HG02571 (cell line): ENCODE measurements around the gene SCD.
"Not testable (repeated sequence)": the region's sequence is repeated elsewhere in the genome, so short reads cannot be mapped to it uniquely, and the experiment has no call there.

Experiments used
- ATAC-seq: cut with Tn5 transposase; IDR thresholded peaks from one replicate; pipeline ENCODE4 v1.9.1; 2021; ENCODE audit warnings: mild to moderate bottlenecking, moderate library complexity; ENCODE audit not compliant: unreplicated experiment

Gene SCD

DNA sequence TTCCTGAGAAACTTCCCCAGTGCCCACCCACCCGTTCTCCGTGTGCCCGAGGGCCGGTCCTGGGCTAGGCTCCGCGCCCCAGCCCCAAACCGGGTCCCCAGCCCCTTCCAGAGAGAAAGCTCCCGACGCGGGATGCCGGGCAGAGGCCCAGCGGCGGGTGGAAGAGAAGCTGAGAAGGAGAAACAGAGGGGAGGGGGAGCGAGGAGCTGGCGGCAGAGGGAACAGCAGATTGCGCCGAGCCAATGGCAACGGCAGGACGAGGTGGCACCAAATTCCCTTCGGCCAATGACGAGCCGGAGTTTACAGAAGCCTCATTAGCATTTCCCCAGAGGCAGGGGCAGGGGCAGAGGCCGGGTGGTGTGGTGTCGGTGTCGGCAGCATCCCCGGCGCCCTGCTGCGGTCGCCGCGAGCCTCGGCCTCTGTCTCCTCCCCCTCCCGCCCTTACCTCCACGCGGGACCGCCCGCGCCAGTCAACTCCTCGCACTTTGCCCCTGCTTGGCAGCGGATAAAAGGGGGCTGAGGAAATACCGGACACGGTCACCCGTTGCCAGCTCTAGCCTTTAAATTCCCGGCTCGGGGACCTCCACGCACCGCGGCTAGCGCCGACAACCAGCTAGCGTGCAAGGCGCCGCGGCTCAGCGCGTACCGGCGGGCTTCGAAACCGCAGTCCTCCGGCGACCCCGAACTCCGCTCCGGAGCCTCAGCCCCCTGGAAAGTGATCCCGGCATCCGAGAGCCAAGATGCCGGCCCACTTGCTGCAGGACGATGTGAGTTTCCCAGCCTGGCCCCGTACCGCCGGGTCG lies at the start of gene SCD:
Gene SCD, plus strand, starts transcription at position 469 of the 803 bp plus-strand sequence. Its CDS starts 272 bp downstream, at position 741.
- ATAC-seq: peak; percentile 92

DNA sequence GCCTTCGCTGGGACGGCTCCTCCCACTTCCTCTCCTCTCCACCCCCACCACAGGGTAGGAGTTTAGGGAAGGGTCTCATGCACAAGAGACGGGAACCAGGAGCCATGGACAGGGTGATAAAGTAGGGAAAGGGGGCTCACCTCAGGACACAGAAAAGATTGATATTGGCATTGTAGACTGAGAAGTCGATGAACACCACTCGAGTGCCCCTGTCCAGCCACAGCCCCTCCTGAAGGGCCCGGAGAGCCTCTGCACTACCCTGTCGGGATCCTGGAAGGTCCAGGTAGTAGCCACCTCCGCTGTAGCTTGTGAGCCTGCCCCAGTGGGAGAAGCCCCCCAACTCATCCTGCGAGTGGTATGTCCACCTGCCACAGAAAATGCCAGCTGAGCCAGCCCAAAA lies 49.8 kb upstream of the SCD start:
- no peak for ATAC-seq

GRCh38 chr10:100301123-100301522 lies 45.9 kb upstream of the SCD start:
- not testable (repeated sequence) for ATAC-seq

DNA sequence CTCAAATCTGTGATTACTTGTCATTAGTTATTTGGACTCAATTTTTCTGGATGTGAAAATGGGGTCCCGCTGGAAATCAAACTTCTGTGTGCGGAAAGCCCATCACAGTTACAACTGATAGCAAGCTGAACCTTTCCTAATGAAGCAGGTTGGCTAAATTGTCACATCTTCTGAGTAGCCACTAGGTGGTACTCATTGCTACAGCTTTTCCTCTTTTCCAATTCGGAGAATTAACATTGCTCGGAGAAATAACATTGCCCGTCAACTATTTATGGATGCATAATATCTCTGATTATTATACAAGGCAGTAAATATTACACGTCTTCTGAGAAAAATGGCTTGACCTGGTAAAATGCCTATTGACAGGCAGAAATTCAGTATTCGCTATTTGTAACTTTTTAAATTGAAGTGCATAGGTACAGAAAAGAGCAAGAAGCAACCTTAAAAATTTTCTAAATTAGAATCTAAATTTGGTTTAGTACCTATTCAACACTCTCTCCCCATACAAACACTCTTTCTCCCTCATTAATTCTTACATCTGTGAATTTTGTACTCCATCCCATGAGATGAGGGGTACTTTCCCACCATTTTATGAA lies 43.2 kb upstream of the SCD start:
- no peak for ATAC-seq

- ATAC-seq: no peak
Measured at GRCh38 chr10:100304414-100304813, 42.6 kb upstream of the SCD start.

DNA sequence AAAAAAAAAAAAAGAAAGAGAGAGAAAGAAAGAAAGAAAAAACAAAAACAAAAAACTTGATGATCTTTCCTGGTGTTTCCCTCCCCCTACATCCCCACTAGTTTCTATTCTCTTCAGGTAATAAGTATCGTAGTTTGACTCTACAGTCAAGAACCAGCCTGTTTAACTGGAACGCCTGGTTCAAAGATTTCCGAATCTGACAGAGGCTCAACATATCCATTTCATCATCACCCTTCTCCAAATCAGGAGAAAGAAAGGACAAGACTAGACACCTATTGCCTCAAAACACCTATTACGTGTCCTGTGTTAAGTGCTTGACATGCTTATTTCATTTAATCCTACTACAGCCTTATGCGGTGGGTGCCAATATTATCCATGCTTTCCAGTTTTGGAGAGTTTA lies 40.2 kb upstream of the SCD start:
- ATAC-seq: no peak

DNA sequence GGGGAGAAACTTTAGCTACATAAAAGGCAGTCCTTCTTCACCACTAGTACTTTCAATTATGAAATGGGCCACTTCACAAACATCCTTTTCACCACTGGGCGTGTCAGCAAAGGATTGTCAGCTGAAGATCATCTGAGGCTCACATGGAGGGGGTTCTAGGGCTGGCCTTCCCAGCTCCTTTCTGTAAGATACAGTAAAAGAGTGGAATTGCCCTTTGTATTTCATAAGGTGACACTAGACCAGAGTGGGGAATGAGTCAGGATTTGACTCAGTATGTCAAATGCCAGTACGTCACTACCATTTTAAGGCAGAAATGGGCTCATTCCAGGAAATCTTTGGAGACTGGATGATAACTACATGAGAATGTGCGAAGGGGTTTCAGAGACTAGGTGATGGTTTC lies 39.3 kb upstream of the SCD start:
- no peak for ATAC-seq

GRCh38 chr10:100311298-100311697 lies 35.7 kb upstream of the SCD start:
- ATAC-seq: no peak

DNA sequence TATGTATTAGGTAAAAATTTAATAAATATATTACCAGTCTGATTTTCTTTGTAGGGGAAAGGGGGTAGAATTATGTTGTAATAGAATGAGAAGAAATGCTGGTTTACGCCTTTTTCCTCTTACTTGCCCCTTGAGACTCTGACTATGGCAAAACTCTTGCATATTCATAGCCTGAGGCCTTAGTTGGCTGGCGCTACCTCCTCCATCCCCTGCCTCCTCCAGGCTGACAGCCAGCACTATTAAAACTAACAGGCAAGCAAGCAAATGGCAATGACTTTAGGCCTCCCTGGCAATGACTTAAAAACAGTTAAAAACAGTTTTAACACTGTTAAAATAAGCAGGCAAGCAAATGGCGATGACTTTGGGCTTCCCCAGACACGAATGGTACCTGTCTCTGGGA lies 31.4 kb upstream of the SCD start:
- ATAC-seq: no peak

DNA sequence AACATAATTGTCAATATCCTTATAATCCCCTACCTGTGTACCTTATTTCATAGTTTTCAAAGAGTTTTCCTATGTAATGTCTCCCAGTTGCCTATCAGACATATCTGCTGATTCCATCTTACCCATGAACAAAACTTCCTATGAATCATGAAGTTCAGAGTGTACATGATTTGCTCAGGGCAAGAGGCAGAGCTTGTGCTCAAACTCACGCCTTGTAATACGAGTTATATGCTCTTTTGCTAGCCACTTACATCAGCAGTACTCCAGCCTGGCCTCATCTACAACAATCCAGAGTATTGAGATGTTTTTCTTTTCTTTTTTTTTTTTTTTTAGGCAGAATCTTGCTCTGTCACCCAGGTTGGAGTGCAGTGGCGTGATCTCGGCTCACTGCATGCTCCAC lies 28.8 kb upstream of the SCD start:
- ATAC-seq: no peak

DNA sequence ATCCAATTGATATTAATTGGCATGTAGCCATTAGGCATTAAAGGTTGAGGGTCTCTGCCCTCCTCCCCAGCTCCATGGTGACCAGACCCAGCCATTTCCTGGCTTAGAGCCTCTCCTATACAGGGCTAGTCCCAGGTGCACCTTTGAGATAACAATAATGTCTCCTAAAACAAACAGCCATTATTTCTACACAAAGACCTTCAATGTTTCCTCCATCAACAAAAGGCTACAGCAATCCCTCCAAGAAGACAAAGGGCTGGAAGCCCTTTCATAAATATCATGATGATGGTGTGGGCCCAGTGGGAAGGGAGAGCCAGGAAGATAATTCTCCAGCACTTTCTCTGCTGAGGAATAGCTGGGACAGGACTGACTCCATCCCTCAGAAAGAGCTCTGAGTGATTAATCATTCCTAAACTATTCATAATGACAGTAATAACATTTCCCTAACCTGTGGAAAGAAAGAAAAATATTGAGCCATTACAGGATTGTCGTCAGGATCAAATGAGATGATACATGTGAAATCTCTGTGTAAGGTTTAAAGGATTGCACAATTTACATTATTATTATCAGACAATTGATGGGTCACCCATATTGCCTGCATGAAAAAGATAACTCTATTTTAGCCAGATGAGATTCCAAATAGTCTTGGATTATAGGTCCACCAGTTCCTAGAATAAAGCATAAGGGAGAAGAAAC lies 27.2 kb upstream of the SCD start:
- no peak for ATAC-seq

GRCh38 chr10:100325158-100325557 lies 21.9 kb upstream of the SCD start:
- ATAC-seq: no peak

GRCh38 chr10:100327007-100327717 lies 19.9 kb upstream of the SCD start:
- peak; percentile 96 for ATAC-seq

DNA sequence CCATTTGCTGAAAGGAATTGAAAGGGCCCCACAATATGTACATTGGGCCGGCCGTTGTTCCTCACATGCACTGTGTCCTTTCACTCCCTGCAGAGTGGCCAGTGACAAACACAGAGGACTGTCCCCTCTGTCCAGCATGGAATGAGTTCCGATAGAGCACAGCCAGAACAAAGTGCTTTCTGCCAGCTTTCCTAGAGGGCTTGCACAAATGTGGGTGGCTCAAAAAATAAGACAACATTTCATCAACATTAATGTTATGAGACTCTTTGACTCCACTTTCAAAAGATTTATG lies 19.4 kb upstream of the SCD start:
- ATAC-seq: no peak

- no peak for ATAC-seq
Measured at GRCh38 chr10:100328198-100328597, 18.8 kb upstream of the SCD start.

DNA sequence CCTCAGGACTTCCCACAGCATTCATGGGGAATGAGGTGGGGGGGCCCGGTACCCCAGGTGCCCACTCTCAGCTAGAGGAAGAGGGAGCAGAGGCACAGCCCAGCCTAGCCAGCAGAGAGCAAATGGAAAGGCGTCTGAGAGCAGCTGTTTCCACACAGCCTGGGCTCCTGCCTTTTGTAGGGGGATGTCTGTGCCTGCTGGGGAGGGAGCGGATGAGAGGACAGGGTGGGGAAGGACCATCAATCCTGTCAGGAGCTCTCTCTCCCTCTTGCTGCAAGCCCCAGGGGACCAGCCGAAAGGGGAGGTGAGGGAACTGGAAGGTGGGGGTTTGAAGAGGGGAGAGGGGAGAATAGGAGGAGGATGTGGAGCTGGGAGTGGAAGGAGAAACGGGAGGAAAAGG lies 17.0 kb upstream of the SCD start, which contains the start of gene PKD2L1:
Gene PKD2L1, minus strand, starts transcription at position 150 of the 400 bp plus-strand sequence. Its CDS starts 125 bp downstream, at position 25.
- ATAC-seq: no peak

DNA sequence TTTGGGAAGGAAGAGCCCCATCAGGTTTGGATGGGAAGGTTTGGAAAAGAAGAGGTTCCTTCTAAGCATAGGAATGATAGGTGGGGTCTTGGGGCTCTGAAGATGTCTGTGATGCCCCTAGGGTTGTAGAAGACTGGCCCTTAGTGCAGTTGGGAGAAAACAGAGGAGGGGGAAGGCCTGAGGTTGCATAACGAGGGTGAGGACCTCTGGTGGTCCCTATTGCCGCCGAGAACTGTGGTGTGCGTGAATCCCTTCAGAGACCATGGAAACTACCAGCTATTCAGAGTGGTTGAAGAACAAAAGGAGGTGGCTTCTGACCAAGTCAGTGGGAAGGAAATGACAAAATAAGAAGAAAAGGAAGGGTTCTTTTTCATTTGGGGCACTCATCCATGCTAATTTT lies 13.9 kb upstream of the SCD start:
- no peak for ATAC-seq

DNA sequence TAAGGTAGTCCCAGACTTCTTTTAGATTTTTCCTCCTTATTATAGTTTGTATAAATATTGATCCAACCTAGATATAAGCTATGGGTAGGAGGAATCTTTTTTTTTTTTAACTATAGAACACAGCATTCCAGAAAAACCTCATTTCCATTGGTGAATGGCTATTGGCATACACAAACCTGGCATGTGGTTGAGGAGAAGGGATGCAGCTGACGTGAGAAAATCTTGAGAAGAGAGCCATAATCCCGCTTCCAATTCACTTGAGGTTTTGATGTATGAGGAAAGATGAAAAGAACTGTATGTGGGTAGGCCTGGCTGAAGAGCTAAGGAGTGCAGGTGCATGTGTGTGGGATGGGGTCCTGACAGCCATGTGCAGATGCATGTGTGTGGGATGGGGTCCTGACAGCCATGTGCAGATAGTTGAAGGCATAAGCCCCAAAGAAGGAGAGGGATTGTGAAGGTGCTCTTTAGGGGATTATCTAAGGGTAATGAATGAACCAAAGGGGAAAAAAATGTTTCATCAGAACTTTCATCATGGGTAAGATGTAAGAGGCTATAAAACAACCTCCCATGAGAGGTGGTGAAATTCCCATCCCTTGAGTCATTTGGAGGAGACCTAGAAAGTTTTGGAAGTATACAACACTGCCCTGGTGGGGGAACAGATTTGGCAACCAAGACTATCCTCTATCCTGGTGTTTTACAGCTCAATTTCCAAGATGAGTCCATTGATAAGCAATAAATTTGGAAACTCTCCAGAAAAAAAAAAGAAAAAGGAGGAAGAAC lies 13.2 kb upstream of the SCD start:
- no peak for ATAC-seq

- ATAC-seq: no peak
Measured at GRCh38 chr10:100334762-100335161, 12.3 kb upstream of the SCD start.

GRCh38 chr10:100338434-100339036 lies 8.5 kb upstream of the SCD start:
- no peak for ATAC-seq
